WERI-Rb-1 (cell line): Measurements from ENCODE around the gene SLC12A8.

Experiments
- DNase-seq: peaks from one replicate; pipeline ENCODE4 v3.0.0-alpha.2; 2020
- H3K27ac ChIP-seq: fragments of 250-450 bp; sonication (Bioruptor Pico); 2 replicates; pipeline ENCODE4 v1.5.1; 2020; ENCODE audit warnings: mild to moderate bottlenecking, moderate library complexity
- H3K27me3 ChIP-seq: fragments of 250-450 bp; sonication (Bioruptor Pico); 2 replicates; pipeline ENCODE4 v1.5.1; 2021; ENCODE audit warnings: mild to moderate bottlenecking, low read depth, moderate library complexity; ENCODE audit not compliant: insufficient read depth, severe bottlenecking
- H3K36me3 ChIP-seq: fragments of 250-450 bp; sonication (Bioruptor Pico); 2 replicates; pipeline ENCODE4 v1.5.1; 2020; ENCODE audit warnings: mild to moderate bottlenecking, moderate library complexity
- H3K4me3 ChIP-seq: 2 replicates; pipeline ENCODE4 v1.5.1; 2011; ENCODE audit warnings: low read depth, mild to moderate bottlenecking, control low read depth, low read length
- H3K9me3 ChIP-seq: fragments of 250-450 bp; sonication (Bioruptor Pico); 2 replicates; pipeline ENCODE4 v1.5.1; 2021; ENCODE audit warnings: mild to moderate bottlenecking, moderate library complexity; ENCODE audit not compliant: severe bottlenecking
- TF ChIP-seq, protein P1 (sequence below): IDR thresholded peaks from 2 replicates; pipeline ENCODE4 v1.5.1; 2011; ENCODE audit warnings: low read depth, mild to moderate bottlenecking, control low read depth, inconsistent platforms, low read length

Gene SLC12A8

DNA sequence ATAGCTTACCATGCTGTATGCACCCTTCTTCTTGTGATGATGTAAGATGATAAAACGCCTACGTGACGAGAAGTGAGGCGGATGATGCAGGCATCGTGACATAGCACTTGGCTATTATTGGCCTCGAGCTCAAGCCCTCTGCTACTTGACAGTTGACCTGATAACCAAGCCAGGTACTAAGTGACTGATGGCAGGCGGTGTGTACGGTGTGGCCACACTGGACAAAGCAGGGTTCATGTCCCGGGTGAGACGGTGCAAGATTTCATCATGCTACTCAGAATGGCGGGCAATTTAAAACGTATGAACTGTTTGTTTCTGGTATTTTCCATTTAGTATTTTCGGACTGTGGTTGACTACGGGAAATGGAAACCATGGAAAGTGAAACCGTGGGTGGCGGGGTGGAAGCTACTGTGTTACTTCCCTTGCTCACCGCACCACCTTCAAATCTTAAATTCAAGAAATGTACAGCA is 57.7 kb downstream of the SLC12A8 start:
- TF ChIP-seq, protein P1, sequence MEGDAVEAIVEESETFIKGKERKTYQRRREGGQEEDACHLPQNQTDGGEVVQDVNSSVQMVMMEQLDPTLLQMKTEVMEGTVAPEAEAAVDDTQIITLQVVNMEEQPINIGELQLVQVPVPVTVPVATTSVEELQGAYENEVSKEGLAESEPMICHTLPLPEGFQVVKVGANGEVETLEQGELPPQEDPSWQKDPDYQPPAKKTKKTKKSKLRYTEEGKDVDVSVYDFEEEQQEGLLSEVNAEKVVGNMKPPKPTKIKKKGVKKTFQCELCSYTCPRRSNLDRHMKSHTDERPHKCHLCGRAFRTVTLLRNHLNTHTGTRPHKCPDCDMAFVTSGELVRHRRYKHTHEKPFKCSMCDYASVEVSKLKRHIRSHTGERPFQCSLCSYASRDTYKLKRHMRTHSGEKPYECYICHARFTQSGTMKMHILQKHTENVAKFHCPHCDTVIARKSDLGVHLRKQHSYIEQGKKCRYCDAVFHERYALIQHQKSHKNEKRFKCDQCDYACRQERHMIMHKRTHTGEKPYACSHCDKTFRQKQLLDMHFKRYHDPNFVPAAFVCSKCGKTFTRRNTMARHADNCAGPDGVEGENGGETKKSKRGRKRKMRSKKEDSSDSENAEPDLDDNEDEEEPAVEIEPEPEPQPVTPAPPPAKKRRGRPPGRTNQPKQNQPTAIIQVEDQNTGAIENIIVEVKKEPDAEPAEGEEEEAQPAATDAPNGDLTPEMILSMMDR, result no peak
- Histone ChIP-seq H3K27me3 (no peaks in the 10 kb centered on the region), H3K27ac (no peak overlapping the region), H3K36me3 (no peaks in the 10 kb centered on the region), H3K9me3 (no peaks in the 10 kb centered on the region), H3K4me3 (no peak overlapping the region)
- no peak for DNase-seq

DNA sequence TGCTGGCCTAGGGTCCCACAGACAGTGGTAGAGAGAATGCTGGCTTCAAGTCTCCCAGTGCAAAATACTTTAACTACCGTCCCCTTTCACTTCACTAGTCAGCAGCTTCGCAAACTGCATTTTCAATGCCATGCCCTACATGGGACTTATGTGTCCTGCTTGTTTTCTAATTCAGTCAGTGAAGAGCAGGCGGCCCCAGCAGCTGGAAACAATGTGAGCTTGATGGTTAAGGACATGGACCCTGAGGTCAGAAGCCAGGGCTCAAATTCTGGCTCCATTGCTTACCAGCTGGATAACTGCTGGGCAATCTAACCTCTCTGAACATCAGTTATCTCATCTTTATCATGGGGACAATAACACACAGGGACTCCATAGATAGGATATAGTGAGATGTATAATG is 58.4 kb downstream of the SLC12A8 start:
- TF ChIP-seq, protein P1, result no peak
- no peaks in the 10 kb centered on the region for H3K27me3 ChIP-seq
- no peak overlapping the region for H3K4me3 ChIP-seq
- H3K36me3 ChIP-seq, result no peaks in the 10 kb centered on the region
- no peak for DNase-seq
- no peak overlapping the region for H3K27ac ChIP-seq
- H3K9me3 ChIP-seq, result no peaks in the 10 kb centered on the region

DNA sequence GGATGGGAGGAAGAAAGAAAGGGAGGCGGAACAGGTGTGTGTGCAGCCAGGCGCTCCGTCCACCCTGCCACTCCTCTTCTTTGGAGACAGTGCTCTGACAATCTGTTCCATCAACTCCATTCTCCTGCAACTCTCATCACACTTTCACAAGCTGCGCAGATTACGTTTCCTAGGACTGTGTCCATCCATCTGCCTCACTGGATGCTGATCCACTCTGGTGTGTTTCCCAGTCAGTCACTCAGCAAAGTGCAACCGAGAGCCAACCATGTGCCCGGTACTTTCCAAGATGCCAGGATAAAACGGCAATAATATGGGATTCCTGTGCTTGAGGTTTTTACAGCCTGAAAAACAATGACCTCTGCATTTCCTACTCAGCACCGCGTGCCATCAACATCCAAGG is 59.6 kb downstream of the SLC12A8 start:
- peak; percentile 27 for DNase-seq
- Histone ChIP-seq H3K27me3 (no peaks in the 10 kb centered on the region), H3K4me3 (no peak overlapping the region), H3K36me3 (no peaks in the 10 kb centered on the region), H3K27ac (no peak overlapping the region), H3K9me3 (no peaks in the 10 kb centered on the region)
- TF ChIP-seq, protein P1, result no peak

DNA sequence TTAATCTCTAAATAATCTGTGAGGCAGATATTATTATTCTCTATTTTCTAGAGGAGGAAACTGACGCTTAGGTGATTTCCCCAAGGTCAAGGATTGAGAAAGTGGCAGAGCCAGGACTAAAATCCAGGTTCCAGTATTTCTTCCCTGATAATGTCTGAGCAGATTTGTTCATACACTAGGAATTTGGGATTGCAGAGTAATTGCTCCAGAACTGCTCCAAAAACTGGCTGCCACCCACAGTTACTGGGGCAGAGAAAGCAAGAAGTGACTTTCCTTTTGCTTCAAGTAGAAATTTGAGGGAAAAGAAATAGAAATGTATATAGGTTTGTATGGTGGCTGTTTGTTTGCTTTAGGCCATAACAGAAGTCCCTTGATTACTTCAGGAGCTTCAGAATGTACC is 60.6 kb downstream of the SLC12A8 start:
- TF ChIP-seq, protein P1, result no peak
- Histone ChIP-seq H3K4me3 (no peak overlapping the region), H3K27ac (no peak overlapping the region), H3K36me3 (no peaks in the 10 kb centered on the region), H3K9me3 (no peaks in the 10 kb centered on the region), H3K27me3 (no peaks in the 10 kb centered on the region)
- DNase-seq, result no peak

DNA sequence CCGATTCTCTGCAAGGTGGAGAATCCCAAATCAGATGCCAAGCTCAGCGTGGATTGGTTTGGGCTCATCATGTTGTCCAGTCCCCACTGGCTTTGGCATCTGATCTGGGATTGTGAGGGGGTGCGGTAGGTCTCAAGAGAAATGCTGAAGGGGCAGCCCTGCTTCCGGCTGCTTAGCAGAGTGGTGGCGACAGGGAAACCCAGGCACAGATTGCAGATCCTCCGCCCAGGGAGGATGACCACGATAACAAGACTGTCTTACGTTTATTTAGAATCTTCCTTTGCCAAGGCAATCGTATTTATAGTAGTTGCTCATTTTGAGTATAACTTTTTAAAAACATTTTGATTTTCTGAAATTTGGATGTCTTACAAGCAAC is 61.1 kb downstream of the SLC12A8 start:
- no peaks in the 10 kb centered on the region for H3K27me3 ChIP-seq
- no peaks in the 10 kb centered on the region for H3K9me3 ChIP-seq
- H3K4me3 ChIP-seq, result no peak overlapping the region
- no peaks in the 10 kb centered on the region for H3K36me3 ChIP-seq
- TF ChIP-seq, protein P1, result no peak
- H3K27ac ChIP-seq, result no peak overlapping the region
- DNase-seq, result no peak
